Measurements from ENCODE around the gene DNMT3A. TPM values are rescaled to one million over a fixed set of nuclear protein-coding genes. Genes with fewer than 3 reads are reported as not detected.

Gene DNMT3A
- total and polyA plus RNA-seq, 2 donors (not counting 3 experiments of a cell fraction or from before 2014, with no cell fraction given) = 23.3 to 71.7 TPM

GRCh38 chr2:25286025-25286400, 55.7 kb downstream of the DNMT3A start:
- TF ChIP-seq MAX (IDR thresholded peaks at IDR 0.05; ENCODE audit: insufficient read depth, insufficient read length) (peak; percentile 31), EZH2 (IDR thresholded peaks at IDR 0.05; ENCODE audit: borderline replicate concordance, low read depth, low read length, severe bottlenecking) (no peak)
- Histone ChIP-seq H4K20me1 (replicated peaks; ENCODE audit: control insufficient read depth, extremely low read depth, insufficient read depth, low read length) (no peaks in the 10 kb centered on the region), H3K9ac (replicated peaks; ENCODE audit: extremely low read depth, insufficient read depth, low read length) (no peak overlapping the region), H3K4me1 (ENCODE audit: control insufficient read depth, extremely low read depth, insufficient read depth, low read length) (peaks cover 13% of the 10 kb centered on the region), H3K9me3 (replicated peaks; ENCODE audit: control insufficient read depth, insufficient read depth, low read length) (no peaks in the 10 kb centered on the region), H3K4me2 (ENCODE audit: insufficient read depth, low read length) (no peak overlapping the region), H3K27ac (ENCODE audit: insufficient read depth, low read depth, low read length) (no peak overlapping the region), H3K27me3 (ENCODE audit: control insufficient read depth in 2 of 2, insufficient read depth in 2 of 2, low read length in 2 of 2) (no peaks in the 10 kb centered on the region), H3K36me3 (ENCODE audit: control insufficient read depth in 2 of 2, extremely low read depth in 1 of 2, insufficient read depth in 2 of 2, low read length in 2 of 2) (no peaks in the 10 kb centered on the region), H3K79me2 (ENCODE audit: control insufficient read depth, insufficient read depth, low read length) (no peaks in the 10 kb centered on the region), H3K4me3 (replicated peaks in 1 of 3; ENCODE audit: insufficient read depth in 1 of 3, low read depth in 1 of 3, low read length in 3 of 3) (no peak overlapping the region), H2AFZ (ENCODE audit: low read depth, low read length) (peak overlapping the region; percentile 55), H3K9me1 (replicated peaks; ENCODE audit: control insufficient read depth, extremely low read depth, insufficient read depth, low read length) (no peaks in the 10 kb centered on the region)
- ChIA-PET POLR2A (no interaction called here), CTCF (interaction anchor here (2.0 to 2.5 kb wide), 2 partner anchors 9 to 12 kb away, joined by 4 to 12 read pairs; no protein-coding TSS in a partner anchor)
- intact Hi-C loops (cut with micrococcal nuclease) = no loop called here
- BruUV-seq (replicated peaks) = no TSS peak
- FAIRE-seq = peak; percentile 83
- peak; percentile 28 for DNase-seq (ENCODE audit: low read depth, low spot score)
- dilution Hi-C loops (cut with MboI; ENCODE audit: extremely low pct_ligation_motif_present, low sequenced_read_pairs) = no loop called here

GRCh38 chr2:25285265-25286024, 56.3 kb downstream of the DNMT3A start:
- Histone ChIP-seq H2AFZ (ENCODE audit: low read depth, low read length) (peak overlapping the region; percentile 55), H3K9me1 (replicated peaks; ENCODE audit: control insufficient read depth, extremely low read depth, insufficient read depth, low read length) (no peaks in the 10 kb centered on the region), H3K27me3 (ENCODE audit: control insufficient read depth in 2 of 2, insufficient read depth in 2 of 2, low read length in 2 of 2) (no peaks in the 10 kb centered on the region), H3K79me2 (ENCODE audit: control insufficient read depth, insufficient read depth, low read length) (no peaks in the 10 kb centered on the region), H3K4me1 (ENCODE audit: control insufficient read depth, extremely low read depth, insufficient read depth, low read length) (peaks cover 9% of the 10 kb centered on the region), H3K9ac (replicated peaks; ENCODE audit: extremely low read depth, insufficient read depth, low read length) (no peak overlapping the region), H3K27ac (ENCODE audit: insufficient read depth, low read depth, low read length) (no peak overlapping the region), H3K9me3 (replicated peaks; ENCODE audit: control insufficient read depth, insufficient read depth, low read length) (no peaks in the 10 kb centered on the region), H3K4me2 (ENCODE audit: insufficient read depth, low read length) (no peak overlapping the region), H3K36me3 (ENCODE audit: control insufficient read depth in 2 of 2, extremely low read depth in 1 of 2, insufficient read depth in 2 of 2, low read length in 2 of 2) (no peaks in the 10 kb centered on the region), H4K20me1 (replicated peaks; ENCODE audit: control insufficient read depth, extremely low read depth, insufficient read depth, low read length) (no peaks in the 10 kb centered on the region), H3K4me3 (replicated peaks in 1 of 3; ENCODE audit: insufficient read depth in 1 of 3, low read depth in 1 of 3, low read length in 3 of 3) (no peak overlapping the region)
- TF ChIP-seq MYC (IDR thresholded peaks at IDR 0.05; ENCODE audit: low read depth, low read length) (no peak), GATA2 (IDR thresholded peaks at IDR 0.05; ENCODE audit: insufficient read depth, insufficient read length, low read depth, low read length) (no peak), POLR2A (IDR thresholded peaks at IDR 0.05; ENCODE audit: low read depth, low read length) (no peak), FOS (IDR thresholded peaks at IDR 0.05; ENCODE audit: borderline replicate concordance, insufficient read depth, low read length) (no peak), MAX (IDR thresholded peaks at IDR 0.05; ENCODE audit: insufficient read depth, insufficient read length) (no peak), JUN (IDR thresholded peaks at IDR 0.05; ENCODE audit: borderline replicate concordance, insufficient read depth, insufficient read length, low read depth) (no peak), EZH2 (IDR thresholded peaks at IDR 0.05; ENCODE audit: borderline replicate concordance, low read depth, low read length, severe bottlenecking) (no peak), CTCF (IDR thresholded peaks at IDR 0.05; ENCODE audit: extremely low read depth in 1 of 2, insufficient read depth in 1 of 2, low read depth in 1 of 2, low read length in 2 of 2) (no peak), POLR2AphosphoS5 (IDR thresholded peaks at IDR 0.05; ENCODE audit: insufficient read depth, low read depth, low read length) (no peak)
- intact Hi-C loops (cut with micrococcal nuclease) (no loop called here), dilution Hi-C loops (cut with MboI; ENCODE audit: extremely low pct_ligation_motif_present, low sequenced_read_pairs) (no loop called here)
- POLR2A ChIA-PET = no interaction called here
- no TSS peak for BruUV-seq (replicated peaks)
- CTCF ChIA-PET = interaction anchor here (1.3 to 2.5 kb wide), 3 partner anchors 8 to 12 kb away, joined by 4 to 12 read pairs (median 4); no protein-coding TSS in a partner anchor
- FAIRE-seq = no peak
- no peak for DNase-seq (ENCODE audit: low read depth, low spot score)
